ENCODE measurements around the gene SAFB2. TPM values are rescaled to one million over a fixed set of nuclear protein-coding genes. Genes with fewer than 3 reads are reported as not detected.

Gene SAFB2
- total and polyA plus RNA-seq, 10 of the 15 experiments (the other 5 are each of a cell fraction or from before 2014, with no cell fraction given): 4.5 to 89.2 (median 42.9) TPM

GRCh38 chr19:5645409-5645808, 22.8 kb upstream of the SAFB2 start:
- ChIA-PET SMC1A (ENCODE audit: uncharacterized antibody, unreplicated experiment) (no interaction called here), RAD21 (ENCODE audit: unreplicated experiment) (no interaction called here), POLR2A (no interaction called here), CTCF (interaction anchor here (0.9 to 1.4 kb wide), 3 partner anchors 12 to 44 kb away, joined by 3 to 5 read pairs (median 3); partner anchors contain the start of gene RPL36)
- in situ Hi-C loops (cut with MboI) (no loop called here), intact Hi-C loops (cut with micrococcal nuclease; ENCODE audit: unreplicated experiment) (no loop called here)
- H4K20me1 ChIP-seq (ENCODE audit: control insufficient read depth, insufficient read depth): peaks cover 13% of the 10 kb centered on the region
- H3K79me2 ChIP-seq (ENCODE audit: control insufficient read depth, insufficient read depth, low read length): peaks cover 19% of the 10 kb centered on the region
- WGBS (ENCODE audit: insufficient coverage, insufficient replicate concordance, low lambda C conversion rate, missing lambda C conversion rate): 91% methylated on average over 5 of the region's 5 CpGs
- no peak overlapping the region for H3K4me2 ChIP-seq (ENCODE audit: control insufficient read depth, insufficient read depth)
- no TSS peak for BruUV-seq (replicated peaks)
- H3K9me3 ChIP-seq (replicated peaks; ENCODE audit: control insufficient read depth, insufficient read depth, low read length): no peaks in the 10 kb centered on the region
- no peak overlapping the region for H2AFZ ChIP-seq (ENCODE audit: control insufficient read depth, low read depth, low read length)
- H3K27me3 ChIP-seq (replicated peaks in 1 of 2; ENCODE audit: control insufficient read depth in 2 of 2, insufficient read depth in 2 of 2, low read length in 1 of 2): no peaks in the 10 kb centered on the region
- TF ChIP-seq CBFB (IDR thresholded peaks at IDR 0.05; ENCODE audit: low read depth) (no peak), SMC3 (IDR thresholded peaks at IDR 0.05; ENCODE audit: borderline replicate concordance, low read length) (no peak), KAT2A (conservative IDR thresholded peaks at IDR 0.05; ENCODE audit: control insufficient read depth, low read depth, low read length) (no peak), YBX1 (IDR thresholded peaks at IDR 0.05) (no peak), MYC (IDR thresholded peaks at IDR 0.05; ENCODE audit: insufficient read depth, insufficient read length, insufficient replicate concordance, low read length, severe bottlenecking) (no peak), ESRRA (IDR thresholded peaks at IDR 0.05; ENCODE audit: low read length) (no peak), SIX5 (IDR thresholded peaks at IDR 0.05; ENCODE audit: low read depth, low read length, severe bottlenecking) (no peak), HDGF (IDR thresholded peaks at IDR 0.05) (no peak), CUX1 (IDR thresholded peaks at IDR 0.05; ENCODE audit: insufficient replicate concordance, low read depth, low read length) (no peak), ASH2L (IDR thresholded peaks at IDR 0.05; ENCODE audit: borderline replicate concordance, low read depth) (no peak), SMARCA5 (IDR thresholded peaks at IDR 0.05) (no peak), CREB1 (IDR thresholded peaks at IDR 0.05; ENCODE audit: low read depth) (no peak), IKZF2 (IDR thresholded peaks at IDR 0.05) (no peak), ZBTB40 (IDR thresholded peaks at IDR 0.05; ENCODE audit: borderline replicate concordance) (no peak), TBL1XR1 (IDR thresholded peaks at IDR 0.05; ENCODE audit: low read depth, low read length) (no peak)
- TF ChIP-seq, protein P1, sequence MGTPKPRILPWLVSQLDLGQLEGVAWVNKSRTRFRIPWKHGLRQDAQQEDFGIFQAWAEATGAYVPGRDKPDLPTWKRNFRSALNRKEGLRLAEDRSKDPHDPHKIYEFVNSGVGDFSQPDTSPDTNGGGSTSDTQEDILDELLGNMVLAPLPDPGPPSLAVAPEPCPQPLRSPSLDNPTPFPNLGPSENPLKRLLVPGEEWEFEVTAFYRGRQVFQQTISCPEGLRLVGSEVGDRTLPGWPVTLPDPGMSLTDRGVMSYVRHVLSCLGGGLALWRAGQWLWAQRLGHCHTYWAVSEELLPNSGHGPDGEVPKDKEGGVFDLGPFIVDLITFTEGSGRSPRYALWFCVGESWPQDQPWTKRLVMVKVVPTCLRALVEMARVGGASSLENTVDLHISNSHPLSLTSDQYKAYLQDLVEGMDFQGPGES (IDR thresholded peaks at IDR 0.05): no peak
- DNase-seq (ENCODE audit: low read depth, low spot score) (no peak), FAIRE-seq (no peak), ATAC-seq (no peak)
- H3K36me3 ChIP-seq (ENCODE audit: control insufficient read depth in 2 of 2, insufficient read depth in 2 of 2, low read length in 1 of 2): peaks cover 43 to 67% of the 10 kb centered on the region in 2 experiments
- no peaks in the 10 kb centered on the region for H3K4me1 ChIP-seq (ENCODE audit: control insufficient read depth, insufficient read depth, low read length)
- no peak overlapping the region for H3K9ac ChIP-seq (ENCODE audit: control insufficient read depth, insufficient read depth, low read length)
- no peak overlapping the region for H3K27ac ChIP-seq (ENCODE audit: control insufficient read depth, insufficient read depth)
- H3K4me3 ChIP-seq: no peak overlapping the region
